Karpas-422 (cell line): ENCODE data around the gene OSBP2. TPM values are rescaled to one million over a fixed set of nuclear protein-coding genes. Genes with fewer than 3 reads are reported as not detected.

Experiments
- DNase-seq: peaks from one replicate; pipeline ENCODE4 v3.0.0-alpha.2; 2015
- H2AFZ ChIP-seq: fragments of 200-600 bp; sonication (generic); 2 replicates; pipeline ENCODE4 v1.6.1; 2014; ENCODE audit warnings: antibody characterized with exemption, low read length, mixed read lengths
- H3K27ac ChIP-seq: fragments of 200-600 bp; sonication (generic); 2 replicates; pipeline ENCODE4 v1.5.1; 2014; ENCODE audit warnings: mild to moderate bottlenecking, low read length, moderate library complexity
- H3K27me3 ChIP-seq: fragments of 200-600 bp; sonication (generic); 2 replicates; pipeline ENCODE4 v1.6.1; 2014; ENCODE audit warnings: low read length, mixed read lengths
- H3K36me3 ChIP-seq: fragments of 200-600 bp; sonication (generic); 2 replicates; pipeline ENCODE4 v1.6.1; 2014; ENCODE audit warnings: low read length, mixed read lengths; ENCODE audit not compliant: insufficient read depth
- H3K4me1 ChIP-seq: fragments of 200-600 bp; sonication (generic); 2 replicates; pipeline ENCODE4 v1.6.1; 2014; ENCODE audit warnings: mild to moderate bottlenecking, low read length, mixed read lengths
- H3K4me2 ChIP-seq: fragments of 200-600 bp; sonication (generic); 2 replicates; pipeline ENCODE4 v1.6.1; 2014; ENCODE audit warnings: low read length, low read depth, mild to moderate bottlenecking; ENCODE audit not compliant: poor library complexity, severe bottlenecking
- H3K4me3 ChIP-seq: fragments of 200-600 bp; sonication (generic); 2 replicates; pipeline ENCODE4 v1.5.1; 2014; ENCODE audit warnings: mild to moderate bottlenecking, antibody characterized with exemption, low read length, mixed read lengths
- H3K79me2 ChIP-seq: fragments of 200-600 bp; sonication (generic); 2 replicates; pipeline ENCODE4 v1.6.1; 2014; ENCODE audit warnings: mild to moderate bottlenecking, low read length, mixed read lengths
- H3K9ac ChIP-seq: fragments of 200-600 bp; sonication (generic); 2 replicates; pipeline ENCODE4 v1.6.0; 2014; ENCODE audit warnings: low read length
- H3K9me2 ChIP-seq: fragments of 200-600 bp; sonication (generic), shearing (Covaris generic); replicated peaks from 2 replicates; pipeline ENCODE4 v1.6.0; 2014; ENCODE audit warnings: mild to moderate bottlenecking, low read length, moderate library complexity; ENCODE audit not compliant: insufficient read depth
- H3K9me3 ChIP-seq: fragments of 300-700, 200-600 bp; sonication (generic); 2 replicates; pipeline ENCODE4 v1.6.1; 2014; ENCODE audit warnings: low read length, mixed read lengths
- H4K20me1 ChIP-seq: fragments of 200-600 bp; sonication (generic); 2 replicates; pipeline ENCODE4 v1.6.1; 2014; ENCODE audit warnings: mild to moderate bottlenecking, antibody characterized with exemption, low read length, low read depth; ENCODE audit not compliant: insufficient read depth
- total RNA-seq: library from RNA; depleted of rRNA; stranded (reverse); fragments of >200 nt; shearing (Covaris generic); gene quantifications from 2 replicates; pipeline ENCODE4 v1.2.3, GENCODE V29; 2014; ENCODE audit warnings: low replicate concordance

OSBP2 gene
- total RNA-seq, 1 experiment from 2014 or later = 0.07 TPM

- no peak overlapping the region for H3K4me3 ChIP-seq
- H3K79me2 ChIP-seq = no peaks in the 10 kb centered on the region
- no peak overlapping the region for H3K27ac ChIP-seq
- no peak for DNase-seq
- no peaks in the 10 kb centered on the region for H4K20me1 ChIP-seq
- no peaks in the 10 kb centered on the region for H3K4me1 ChIP-seq
- no peak overlapping the region for H3K9ac ChIP-seq
- no peak overlapping the region for H3K4me2 ChIP-seq
- no peak overlapping the region for H2AFZ ChIP-seq
- no peaks in the 10 kb centered on the region for H3K36me3 ChIP-seq
- H3K9me3 ChIP-seq = no peaks in the 10 kb centered on the region
- no peaks in the 10 kb centered on the region for H3K27me3 ChIP-seq
- H3K9me2 ChIP-seq = no peaks in the 10 kb centered on the region
Measured at GRCh38 chr22:30749272-30749671, 54.6 kb downstream of the OSBP2 start.

GRCh38 chr22:30749849-30750248 lies 55.2 kb downstream of the OSBP2 start:
- DNase-seq = no peak
- Histone ChIP-seq H3K4me1 (no peaks in the 10 kb centered on the region), H3K4me2 (no peak overlapping the region), H3K79me2 (no peaks in the 10 kb centered on the region), H3K9ac (no peak overlapping the region), H3K4me3 (no peak overlapping the region), H3K9me2 (no peaks in the 10 kb centered on the region), H3K27me3 (no peaks in the 10 kb centered on the region), H2AFZ (no peak overlapping the region), H3K9me3 (no peaks in the 10 kb centered on the region), H4K20me1 (no peaks in the 10 kb centered on the region), H3K27ac (no peak overlapping the region), H3K36me3 (no peaks in the 10 kb centered on the region)

DNA sequence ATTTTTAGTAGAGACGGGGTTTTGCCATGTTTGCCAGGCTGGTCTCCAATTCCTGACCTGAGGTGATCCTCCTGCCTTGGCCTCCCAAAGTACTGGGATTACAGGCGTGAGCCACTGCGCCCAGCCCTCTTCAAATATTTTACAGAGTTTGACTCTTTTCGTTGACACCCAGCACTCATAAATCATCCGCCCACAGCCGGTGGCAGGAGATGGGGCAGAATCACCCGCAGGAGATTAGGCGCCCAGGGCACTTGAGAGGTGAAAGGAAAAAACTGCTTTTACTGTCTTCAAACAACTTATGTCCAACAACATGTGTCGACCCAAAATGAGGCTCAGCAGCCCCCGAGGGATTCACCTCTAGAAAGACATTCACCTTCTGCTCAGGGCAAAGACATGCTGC lies 56.9 kb downstream of the OSBP2 start:
- DNase-seq = no peak

GRCh38 chr22:30752771-30753170 lies 58.1 kb downstream of the OSBP2 start:
- no peak for DNase-seq
- H3K27ac ChIP-seq = no peak overlapping the region
- H2AFZ ChIP-seq = no peak overlapping the region
- H3K79me2 ChIP-seq = no peaks in the 10 kb centered on the region
- H3K9me3 ChIP-seq = no peaks in the 10 kb centered on the region
- no peaks in the 10 kb centered on the region for H3K27me3 ChIP-seq
- H3K36me3 ChIP-seq = no peaks in the 10 kb centered on the region
- H4K20me1 ChIP-seq = no peaks in the 10 kb centered on the region
- H3K9ac ChIP-seq = no peak overlapping the region
- H3K4me3 ChIP-seq = no peak overlapping the region
- H3K9me2 ChIP-seq = no peaks in the 10 kb centered on the region
- no peak overlapping the region for H3K4me2 ChIP-seq
- H3K4me1 ChIP-seq = no peaks in the 10 kb centered on the region

More for the DNA sequence above, 56.9 kb downstream of the OSBP2 start:
- H3K9me2 ChIP-seq = no peaks in the 10 kb centered on the region
- H3K4me1 ChIP-seq = no peaks in the 10 kb centered on the region
- no peak overlapping the region for H3K27ac ChIP-seq
- H3K9ac ChIP-seq = no peak overlapping the region
- no peak overlapping the region for H2AFZ ChIP-seq
- H3K27me3 ChIP-seq = no peaks in the 10 kb centered on the region
- H3K36me3 ChIP-seq = no peaks in the 10 kb centered on the region
- H3K79me2 ChIP-seq = no peaks in the 10 kb centered on the region
- H3K9me3 ChIP-seq = no peaks in the 10 kb centered on the region
- H3K4me3 ChIP-seq = no peak overlapping the region
- no peaks in the 10 kb centered on the region for H4K20me1 ChIP-seq
- no peak overlapping the region for H3K4me2 ChIP-seq

GRCh38 chr22:30753701-30754100 lies 59.0 kb downstream of the OSBP2 start:
- Histone ChIP-seq H3K36me3 (no peaks in the 10 kb centered on the region), H3K4me1 (no peaks in the 10 kb centered on the region), H4K20me1 (no peaks in the 10 kb centered on the region), H3K27me3 (no peaks in the 10 kb centered on the region), H3K4me2 (no peak overlapping the region), H3K79me2 (no peaks in the 10 kb centered on the region), H2AFZ (no peak overlapping the region), H3K9me3 (no peaks in the 10 kb centered on the region), H3K27ac (no peak overlapping the region), H3K9me2 (no peaks in the 10 kb centered on the region), H3K4me3 (no peak overlapping the region), H3K9ac (no peak overlapping the region)
- DNase-seq = no peak

GRCh38 chr22:30754521-30754920 lies 59.8 kb downstream of the OSBP2 start:
- H3K4me1 ChIP-seq = no peaks in the 10 kb centered on the region

GRCh38 chr22:30754971-30755758 lies 60.5 kb downstream of the OSBP2 start:
- H3K79me2 ChIP-seq = no peaks in the 10 kb centered on the region

More at GRCh38 chr22:30754521-30754920, 59.8 kb downstream of the OSBP2 start:
- no peak for DNase-seq
- Histone ChIP-seq H2AFZ (no peak overlapping the region), H3K9me2 (no peaks in the 10 kb centered on the region), H3K9ac (no peak overlapping the region), H4K20me1 (no peaks in the 10 kb centered on the region), H3K36me3 (no peaks in the 10 kb centered on the region), H3K27ac (no peak overlapping the region), H3K79me2 (no peaks in the 10 kb centered on the region), H3K9me3 (no peaks in the 10 kb centered on the region), H3K4me3 (no peak overlapping the region), H3K4me2 (no peak overlapping the region), H3K27me3 (no peaks in the 10 kb centered on the region)

DNA sequence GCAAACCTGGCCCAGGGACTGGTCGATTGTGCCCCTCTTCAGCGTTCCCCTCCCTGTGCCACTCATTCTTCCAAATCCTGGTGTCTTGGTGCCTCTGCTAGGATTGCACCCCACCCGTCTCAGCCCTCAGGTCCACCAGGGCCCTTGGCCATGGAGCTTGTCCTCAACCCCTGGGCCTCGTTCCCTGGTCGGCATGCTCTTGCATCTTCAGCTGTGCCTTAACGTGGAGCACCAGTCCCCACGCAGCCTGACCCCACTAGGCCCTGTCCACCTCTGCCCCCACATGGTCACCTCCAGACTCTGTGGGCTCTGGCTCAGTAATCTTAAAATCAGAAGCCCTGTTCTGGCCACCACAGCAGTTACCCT lies 61.1 kb downstream of the OSBP2 start:
- Histone ChIP-seq H3K79me2 (no peaks in the 10 kb centered on the region), H3K27ac (no peak overlapping the region), H3K9me2 (no peaks in the 10 kb centered on the region), H3K9ac (no peak overlapping the region), H3K9me3 (no peaks in the 10 kb centered on the region), H3K27me3 (no peaks in the 10 kb centered on the region), H3K4me2 (no peak overlapping the region), H3K4me3 (no peak overlapping the region), H2AFZ (no peak overlapping the region), H4K20me1 (no peaks in the 10 kb centered on the region), H3K36me3 (no peaks in the 10 kb centered on the region), H3K4me1 (no peaks in the 10 kb centered on the region)
- no peak for DNase-seq

More at GRCh38 chr22:30754971-30755758, 60.5 kb downstream of the OSBP2 start:
- Histone ChIP-seq H3K9me2 (no peaks in the 10 kb centered on the region), H3K4me2 (no peak overlapping the region), H3K4me1 (no peaks in the 10 kb centered on the region), H3K27ac (no peak overlapping the region), H3K27me3 (no peaks in the 10 kb centered on the region), H3K9me3 (no peaks in the 10 kb centered on the region), H3K36me3 (no peaks in the 10 kb centered on the region), H2AFZ (no peak overlapping the region), H3K9ac (no peak overlapping the region), H4K20me1 (no peaks in the 10 kb centered on the region), H3K4me3 (no peak overlapping the region)
- DNase-seq = peak; percentile 83
